Measurements from ENCODE around the gene ATF7.

The ATF7 gene

GRCh38 chr12:53594897-53595615 lies 31.1 kb downstream of the ATF7 start:
- no peak for DNase-seq (ENCODE audit: low spot score)
- no peak for TF ChIP-seq CTCF (IDR thresholded peaks at IDR 0.05; ENCODE audit: extremely low read depth, missing control alignments)

- TF ChIP-seq CTCF (IDR thresholded peaks at IDR 0.05; ENCODE audit: extremely low read depth, missing control alignments), result no peak
Measured at GRCh38 chr12:53593707-53594106, 32.5 kb downstream of the ATF7 start.

GRCh38 chr12:53593031-53593430 lies 33.2 kb downstream of the ATF7 start:
- DNase-seq (ENCODE audit: low spot score), result no peak
- TF ChIP-seq CTCF (IDR thresholded peaks at IDR 0.05; ENCODE audit: extremely low read depth, missing control alignments), result no peak

More at GRCh38 chr12:53593707-53594106, 32.5 kb downstream of the ATF7 start:
- no peak for DNase-seq (ENCODE audit: low spot score)

GRCh38 chr12:53592426-53592825 lies 33.8 kb downstream of the ATF7 start:
- TF ChIP-seq CTCF (IDR thresholded peaks at IDR 0.05; ENCODE audit: extremely low read depth, missing control alignments), result no peak
- no peak for DNase-seq (ENCODE audit: low spot score)

- no peak for DNase-seq (ENCODE audit: low spot score)
- TF ChIP-seq CTCF (IDR thresholded peaks at IDR 0.05; ENCODE audit: extremely low read depth, missing control alignments), result no peak
Measured at GRCh38 chr12:53591301-53592206, 34.6 kb downstream of the ATF7 start.

GRCh38 chr12:53590652-53591051 lies 35.5 kb downstream of the ATF7 start:
- TF ChIP-seq CTCF (IDR thresholded peaks at IDR 0.05; ENCODE audit: extremely low read depth, missing control alignments), result no peak
- DNase-seq (ENCODE audit: low spot score), result no peak

GRCh38 chr12:53589915-53590314 lies 36.3 kb downstream of the ATF7 start:
- DNase-seq (ENCODE audit: low spot score), result no peak
- TF ChIP-seq CTCF (IDR thresholded peaks at IDR 0.05; ENCODE audit: extremely low read depth, missing control alignments), result no peak

Measured in GM20000 (cell line).